CD4-positive, alpha-beta T cell treated with Interleukin-4 for 1 hour (primary cell): ENCODE measurements around the gene ZNF316.

Source experiments
- DNase-seq, 2 donors: peaks; one replicate each; pipeline ENCODE4 v3.0.0-alpha.2; 2020 to 2022

ZNF316 gene

GRCh38 chr7:6701860-6702259, 64.7 kb downstream of the ZNF316 start:
- no peak for DNase-seq
